PFSK-1 (cell line): ENCODE results near the gene NMNAT3.

Source experiments
- FOXP2 ChIP-seq: optimal IDR thresholded peaks from 2 replicates; pipeline ENCODE3; 2011; ENCODE audit warnings: borderline replicate concordance, control low read depth, inconsistent platforms; ENCODE audit not compliant: insufficient read depth; ENCODE audit errors: extremely low read length, extremely low read depth
- POLR2AphosphoS5 ChIP-seq: IDR thresholded peaks from 2 replicates; pipeline ENCODE4 v1.6.1; 2012; ENCODE audit warnings: low read depth, mild to moderate bottlenecking, control low read depth, low read length, moderate library complexity
- REST ChIP-seq, 2 experiments: IDR thresholded peaks; 2 replicates each; pipeline versions ENCODE4 v1.6.1 to v1.8.0; 2011 to 2012; ENCODE audit warnings: low read depth in 2 of 2, low read length in 2 of 2, control low read depth in 1 of 2, inconsistent platforms in 1 of 2, mild to moderate bottlenecking in 1 of 2, moderate library complexity in 1 of 2; ENCODE audit not compliant: insufficient read depth in 1 of 2
- SIN3A ChIP-seq: IDR thresholded peaks from 2 replicates; pipeline ENCODE4 v1.6.1; 2012; ENCODE audit warnings: mild to moderate bottlenecking, low read length, moderate library complexity, borderline replicate concordance; ENCODE audit not compliant: insufficient read depth
- TAF1 ChIP-seq: IDR thresholded peaks from 2 replicates; pipeline ENCODE4 v1.6.1; 2012; ENCODE audit warnings: low read length, control low read depth, borderline replicate concordance; ENCODE audit not compliant: insufficient read depth

Gene NMNAT3

DNA sequence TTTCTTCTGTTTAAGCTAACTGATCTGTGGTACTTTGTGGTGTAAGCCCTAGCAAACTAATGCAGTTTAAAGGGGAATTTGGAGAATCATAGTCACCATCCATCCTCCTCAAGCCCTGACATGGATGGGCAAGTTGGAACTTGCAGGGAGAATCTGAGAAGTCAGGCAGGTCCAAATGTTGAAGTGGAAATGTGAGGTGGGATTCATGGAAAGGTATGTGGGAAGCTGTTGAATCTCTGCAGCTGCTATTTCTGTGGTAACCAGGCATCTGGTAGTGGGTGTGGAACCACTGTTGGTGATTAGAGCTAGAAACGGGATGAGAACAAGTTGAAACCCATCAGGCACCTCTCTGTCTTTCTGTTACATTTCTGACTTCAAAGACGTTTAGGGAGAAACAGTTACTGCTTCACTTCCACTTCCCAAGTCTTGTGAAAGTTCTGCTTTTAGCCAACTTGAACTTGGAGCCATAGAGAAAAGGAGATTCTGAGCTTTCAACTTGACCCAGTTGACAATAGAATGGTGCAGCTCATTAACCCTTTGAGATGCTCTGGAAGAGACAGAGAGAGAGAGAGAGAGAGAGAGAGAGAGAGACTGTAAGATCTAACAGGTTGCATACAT lies 38.1 kb upstream of the NMNAT3 start:
- TF ChIP-seq REST (IDR thresholded peaks at IDR 0.05; ENCODE audit: insufficient read depth in 1 of 2, low read depth in 2 of 2, low read length in 2 of 2) (no peak), TAF1 (no peak), POLR2AphosphoS5 (no peak), FOXP2 (no peak), SIN3A (no peak)

- TF ChIP-seq FOXP2: no peak
- TF ChIP-seq POLR2AphosphoS5: no peak
Measured at GRCh38 chr3:139715166-139715565, 37.4 kb upstream of the NMNAT3 start.

GRCh38 chr3:139710212-139710611 lies 32.4 kb upstream of the NMNAT3 start:
- no peak for TF ChIP-seq POLR2AphosphoS5
- no peak for TF ChIP-seq SIN3A
- TF ChIP-seq FOXP2: no peak
- no peak for TF ChIP-seq TAF1
- no peak for TF ChIP-seq REST (IDR thresholded peaks at IDR 0.05; ENCODE audit: insufficient read depth in 1 of 2, low read depth in 2 of 2, low read length in 2 of 2)

GRCh38 chr3:139705631-139706030 lies 27.9 kb upstream of the NMNAT3 start:
- no peak for TF ChIP-seq SIN3A

- TF ChIP-seq REST (IDR thresholded peaks at IDR 0.05; ENCODE audit: insufficient read depth in 1 of 2, low read depth in 2 of 2, low read length in 2 of 2) (no peak), TAF1 (no peak), SIN3A (no peak), POLR2AphosphoS5 (no peak), FOXP2 (no peak)
Measured at GRCh38 chr3:139696314-139696604, 18.5 kb upstream of the NMNAT3 start.

DNA sequence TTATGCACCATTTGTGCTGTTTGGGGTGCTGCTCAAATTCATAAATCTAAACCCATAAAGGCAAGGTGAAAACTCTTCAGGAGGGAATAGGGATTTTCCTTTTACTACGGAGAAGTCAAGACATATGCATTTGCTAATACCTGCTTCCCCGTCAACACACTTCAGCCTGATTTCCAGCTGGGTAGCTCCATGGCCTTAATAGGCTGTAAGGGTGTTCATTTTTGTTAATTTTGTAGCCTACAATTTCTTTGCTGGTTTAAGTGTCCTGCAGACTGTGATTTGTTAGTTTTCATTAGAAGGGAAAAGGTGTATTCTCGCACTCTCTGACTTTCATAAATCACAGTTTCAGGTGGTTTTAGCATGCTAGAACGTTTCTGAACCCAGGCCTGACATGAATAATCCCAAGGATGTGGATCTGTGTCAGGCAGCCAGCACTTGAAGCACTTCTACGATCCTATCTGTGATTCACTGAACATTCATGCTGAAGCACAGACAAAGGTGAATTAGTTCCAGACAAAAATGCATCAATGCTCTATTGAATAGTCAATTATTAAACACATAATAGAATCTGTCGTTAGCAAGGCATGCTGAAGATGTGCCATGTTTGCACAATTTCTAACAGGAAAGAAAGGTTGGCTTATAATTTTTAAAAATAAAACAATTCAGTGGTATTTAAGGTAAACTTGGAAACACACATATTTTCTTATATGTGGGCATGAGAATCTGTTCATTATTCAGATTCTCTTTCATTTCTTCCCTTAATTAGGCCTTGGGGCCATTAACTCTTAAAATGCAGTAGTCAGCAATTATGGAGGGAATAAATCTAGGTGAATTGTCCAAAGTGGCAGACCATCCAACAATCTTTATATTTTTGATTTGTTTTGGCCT lies 17.9 kb upstream of the NMNAT3 start:
- TF ChIP-seq SIN3A (no peak), FOXP2 (no peak), REST (IDR thresholded peaks at IDR 0.05; ENCODE audit: insufficient read depth in 1 of 2, low read depth in 2 of 2, low read length in 2 of 2) (no peak), TAF1 (no peak)
